Rectal smooth muscle tissue (tissue), 1 donor: ENCODE measurements around the gene BTBD16.

ENCODE experiments used
- H3K27ac ChIP-seq: one replicate; pipeline ENCODE4 v1.7.0; 2013; ENCODE audit warnings: low read depth, low read length, inconsistent platforms
- H3K27me3 ChIP-seq: one replicate; pipeline ENCODE4 v1.7.0; 2013; ENCODE audit warnings: low read length; ENCODE audit not compliant: control insufficient read depth, insufficient read depth
- H3K36me3 ChIP-seq: one replicate; pipeline ENCODE4 v1.7.0; 2013; ENCODE audit warnings: low read length; ENCODE audit not compliant: control insufficient read depth, insufficient read depth
- H3K4me1 ChIP-seq: one replicate; pipeline ENCODE4 v1.7.0; 2013; ENCODE audit warnings: low read length; ENCODE audit not compliant: control insufficient read depth, insufficient read depth
- H3K4me3 ChIP-seq: one replicate; pipeline ENCODE4 v1.7.0; 2013; ENCODE audit warnings: low read length
- H3K9ac ChIP-seq: one replicate; pipeline ENCODE4 v1.7.0; 2013; ENCODE audit warnings: low read length

BTBD16 gene

GRCh38 chr10:122285506-122286444 is 14.7 kb downstream of the BTBD16 start:
- Histone ChIP-seq H3K27me3 (no peaks in the 10 kb centered on the region), H3K4me1 (peaks cover 8% of the 10 kb centered on the region), H3K4me3 (no peak overlapping the region), H3K27ac (no peak overlapping the region), H3K36me3 (no peaks in the 10 kb centered on the region), H3K9ac (no peak overlapping the region)

GRCh38 chr10:122286867-122287266 is 15.8 kb downstream of the BTBD16 start:
- H3K9ac ChIP-seq = no peak overlapping the region
- H3K4me3 ChIP-seq = no peak overlapping the region
- no peak overlapping the region for H3K27ac ChIP-seq

GRCh38 chr10:122287570-122287969 is 16.5 kb downstream of the BTBD16 start:
- peaks cover 8% of the 10 kb centered on the region for H3K4me1 ChIP-seq
- no peaks in the 10 kb centered on the region for H3K27me3 ChIP-seq
- no peaks in the 10 kb centered on the region for H3K36me3 ChIP-seq
- no peak overlapping the region for H3K4me3 ChIP-seq
- peak overlapping the region; percentile 11 for H3K27ac ChIP-seq
- H3K9ac ChIP-seq = no peak overlapping the region

More at GRCh38 chr10:122286867-122287266, 15.8 kb downstream of the BTBD16 start:
- H3K36me3 ChIP-seq = no peaks in the 10 kb centered on the region
- no peaks in the 10 kb centered on the region for H3K27me3 ChIP-seq
- H3K4me1 ChIP-seq = peaks cover 8% of the 10 kb centered on the region

GRCh38 chr10:122288262-122288661 is 17.2 kb downstream of the BTBD16 start:
- no peak overlapping the region for H3K4me3 ChIP-seq
- H3K4me1 ChIP-seq = peaks cover 8% of the 10 kb centered on the region
- H3K27me3 ChIP-seq = no peaks in the 10 kb centered on the region
- H3K27ac ChIP-seq = no peak overlapping the region
- no peaks in the 10 kb centered on the region for H3K36me3 ChIP-seq
- no peak overlapping the region for H3K9ac ChIP-seq

GRCh38 chr10:122288917-122289316 is 17.8 kb downstream of the BTBD16 start:
- Histone ChIP-seq H3K9ac (no peak overlapping the region), H3K36me3 (no peaks in the 10 kb centered on the region), H3K27me3 (no peaks in the 10 kb centered on the region), H3K4me3 (no peak overlapping the region), H3K27ac (no peak overlapping the region), H3K4me1 (peaks cover 8% of the 10 kb centered on the region)

GRCh38 chr10:122290334-122290733 is 19.2 kb downstream of the BTBD16 start:
- Histone ChIP-seq H3K9ac (no peak overlapping the region), H3K4me1 (peaks cover 8% of the 10 kb centered on the region), H3K36me3 (no peaks in the 10 kb centered on the region), H3K27me3 (no peaks in the 10 kb centered on the region), H3K4me3 (no peak overlapping the region), H3K27ac (no peak overlapping the region)

- no peak overlapping the region for H3K9ac ChIP-seq
Measured at GRCh38 chr10:122290833-122291532, 19.9 kb downstream of the BTBD16 start.

GRCh38 chr10:122291739-122292138 is 20.6 kb downstream of the BTBD16 start:
- H3K36me3 ChIP-seq = no peaks in the 10 kb centered on the region
- H3K4me1 ChIP-seq = peaks cover 8% of the 10 kb centered on the region
- no peaks in the 10 kb centered on the region for H3K27me3 ChIP-seq
- H3K4me3 ChIP-seq = no peak overlapping the region
- no peak overlapping the region for H3K9ac ChIP-seq
- no peak overlapping the region for H3K27ac ChIP-seq

More at GRCh38 chr10:122290833-122291532, 19.9 kb downstream of the BTBD16 start:
- Histone ChIP-seq H3K36me3 (no peaks in the 10 kb centered on the region), H3K27ac (no peak overlapping the region), H3K27me3 (no peaks in the 10 kb centered on the region), H3K4me3 (no peak overlapping the region), H3K4me1 (peaks cover 8% of the 10 kb centered on the region)

- no peaks in the 10 kb centered on the region for H3K36me3 ChIP-seq
- no peak overlapping the region for H3K9ac ChIP-seq
- H3K4me1 ChIP-seq = peaks cover 6% of the 10 kb centered on the region
- H3K27ac ChIP-seq = no peak overlapping the region
- H3K27me3 ChIP-seq = no peaks in the 10 kb centered on the region
- no peak overlapping the region for H3K4me3 ChIP-seq
Measured at GRCh38 chr10:122292376-122292775, 21.3 kb downstream of the BTBD16 start.

GRCh38 chr10:122293156-122293960 is 22.3 kb downstream of the BTBD16 start:
- H3K36me3 ChIP-seq = no peaks in the 10 kb centered on the region
- no peaks in the 10 kb centered on the region for H3K27me3 ChIP-seq
- H3K4me3 ChIP-seq = no peak overlapping the region
- H3K4me1 ChIP-seq = peaks cover 2% of the 10 kb centered on the region
- H3K9ac ChIP-seq = no peak overlapping the region
- no peak overlapping the region for H3K27ac ChIP-seq

GRCh38 chr10:122293961-122294380 is 22.9 kb downstream of the BTBD16 start:
- H3K27ac ChIP-seq = no peak overlapping the region

More at GRCh38 chr10:122293961-122294380, 22.9 kb downstream of the BTBD16 start:
- Histone ChIP-seq H3K4me3 (no peak overlapping the region), H3K4me1 (no peaks in the 10 kb centered on the region), H3K36me3 (no peaks in the 10 kb centered on the region), H3K9ac (no peak overlapping the region), H3K27me3 (no peaks in the 10 kb centered on the region)
